CD4-positive, alpha-beta T cell (primary cell): ENCODE data around the gene NRXN3. TPM values are rescaled to one million over a fixed set of nuclear protein-coding genes. Genes with fewer than 3 reads are reported as not detected.

Experiments
- ATAC-seq: fragments of 200-7000 bp; cut with Tn5 transposase; one replicate; pipeline ENCODE4 v1.10.0; 2022; ENCODE audit warnings: mild to moderate bottlenecking; ENCODE audit not compliant: poor library complexity
- CTCF ChIA-PET: fragments of 350-600 bp; sonication (Branson Sonifier 250); formaldehyde crosslinking; loops from one replicate; lab custom pipeline; 2021; ENCODE audit warnings: antibody characterized with exemption, inconsistent platforms; lab: Charles Lee
- POLR2A ChIA-PET: fragments of 350-600 bp; sonication (Branson Sonifier 250); formaldehyde crosslinking; loops from one replicate; lab custom pipeline; 2021; ENCODE audit warnings: antibody characterized with exemption, inconsistent platforms; lab: Charles Lee
- DNase-seq, 14 experiments: peaks; one replicate each; pipeline ENCODE4 v3.0.0-alpha.2; 2013 to 2020; ENCODE audit warnings: mixed read lengths in 2 of 14
- H3K27ac ChIP-seq, 2 donors: one replicate each; pipeline versions ENCODE4 v1.5.1 to v1.7.0; 2013; ENCODE audit warnings: low read length in 2 of 2, low read depth in 1 of 2, mild to moderate bottlenecking in 1 of 2
- H3K27me3 ChIP-seq, 2 experiments: 1 replicate in 1 of 2; 2 replicates in 1 of 2; pipeline versions ENCODE4 v1.6.1 to v1.7.0; 2013; ENCODE audit warnings: low read length in 2 of 2, control low read depth in 1 of 2, mild to moderate bottlenecking in 1 of 2, moderate library complexity in 1 of 2; ENCODE audit not compliant: insufficient read depth in 2 of 2, control insufficient read depth in 1 of 2
- H3K36me3 ChIP-seq: one replicate; pipeline ENCODE4 v1.6.1; 2013; ENCODE audit warnings: low read length, control low read depth; ENCODE audit not compliant: insufficient read depth
- H3K4me1 ChIP-seq: one replicate; pipeline ENCODE4 v1.6.1; 2013; ENCODE audit warnings: low read length, control low read depth; ENCODE audit not compliant: insufficient read depth
- H3K4me3 ChIP-seq: one replicate; pipeline ENCODE4 v1.5.1; 2013; ENCODE audit warnings: mild to moderate bottlenecking, low read length, moderate library complexity
- H3K9me3 ChIP-seq, 2 experiments: 1 replicate in 1 of 2; 2 replicates in 1 of 2; pipeline versions ENCODE4 v1.6.1 to v1.7.0; 2013; ENCODE audit warnings: low read length in 2 of 2, mild to moderate bottlenecking in 2 of 2, control low read depth in 1 of 2, moderate library complexity in 1 of 2; ENCODE audit not compliant: control insufficient read depth in 1 of 2, insufficient read depth in 1 of 2
- H3K27ac Mint-ChIP-seq: one replicate; pipeline ENCODE4 v1.8.0; 2020; ENCODE audit warnings: mixed read lengths
- H3K27me3 Mint-ChIP-seq: one replicate; pipeline ENCODE4 v1.8.0; 2021; ENCODE audit warnings: mixed read lengths
- H3K36me3 Mint-ChIP-seq: one replicate; pipeline ENCODE4 v1.8.0; 2021; ENCODE audit warnings: low read depth, mixed read lengths
- H3K4me1 Mint-ChIP-seq: one replicate; pipeline ENCODE4 v1.8.0; 2021; ENCODE audit warnings: low read depth, mixed read lengths
- H3K4me3 Mint-ChIP-seq: one replicate; pipeline ENCODE4 v1.8.0; 2020; ENCODE audit warnings: mild to moderate bottlenecking, mixed read lengths
- H3K9me3 Mint-ChIP-seq: one replicate; pipeline ENCODE4 v1.8.0; 2020; ENCODE audit warnings: mixed read lengths
- CTCF ChIP-seq: fragments of 200-600 bp; IDR thresholded peaks from one replicate; pipeline ENCODE4 v1.8.0; 2022; ENCODE audit warnings: antibody characterized with exemption, mild to moderate bottlenecking
- intact Hi-C, 2 experiments: fragments of 100-400 bp; cut with DNase I in 1 of 2; cut with micrococcal nuclease in 1 of 2; formaldehyde crosslinking; loops; one replicate each; pipeline versions ENCODE4 v1.15.1 to v1.9.0; 2023 to 2025; cut with DNase I, micrococcal nuclease
- total RNA-seq, 174 experiments: library from RNA in 2 of 174; stranded (reverse) in 2 of 174; gene quantifications; one replicate each; pipeline ENCODE4 v1.2.3 and lab custom pipeline; 2021 to 2026

The NRXN3 gene
- total RNA-seq, 2 experiments from 2014 or later = not detected

GRCh38 chr14:79516009-79516408 lies 1345.8 kb downstream of the NRXN3 start:
- Mint-ChIP-seq H3K36me3 (no peaks in the 10 kb centered on the region), H3K27me3 (no peaks in the 10 kb centered on the region), H3K4me1 (no peaks in the 10 kb centered on the region), H3K9me3 (no peaks in the 10 kb centered on the region), H3K4me3 (no peak overlapping the region), H3K27ac (no peak overlapping the region)
- Histone ChIP-seq H3K36me3 (no peaks in the 10 kb centered on the region), H3K4me3 (no peak overlapping the region), H3K4me1 (no peaks in the 10 kb centered on the region), H3K27me3 (no peaks in the 10 kb centered on the region), H3K27ac (no peak overlapping the region), H3K9me3 (peaks cover 0 to 3% of the 10 kb centered on the region in 2 experiments)
- CTCF ChIA-PET = no interaction called here
- intact Hi-C loops = no loop called here
- POLR2A ChIA-PET = no interaction called here
- DNase-seq (no peak), ATAC-seq (no peak)
- TF ChIP-seq CTCF = no peak

GRCh38 chr14:79525416-79525815 lies 1355.2 kb downstream of the NRXN3 start:
- no peak for TF ChIP-seq CTCF
- DNase-seq = no peak
- Mint-ChIP-seq H3K36me3 (no peaks in the 10 kb centered on the region), H3K4me3 (no peak overlapping the region), H3K9me3 (peaks cover 9% of the 10 kb centered on the region), H3K27me3 (no peaks in the 10 kb centered on the region), H3K4me1 (no peaks in the 10 kb centered on the region), H3K27ac (no peak overlapping the region)
- ChIA-PET CTCF (no interaction called here), POLR2A (no interaction called here)
- Histone ChIP-seq H3K27ac (no peak overlapping the region), H3K9me3 (peaks cover 0 to 4% of the 10 kb centered on the region in 2 experiments), H3K4me1 (no peaks in the 10 kb centered on the region), H3K4me3 (no peak overlapping the region), H3K27me3 (no peaks in the 10 kb centered on the region), H3K36me3 (no peaks in the 10 kb centered on the region)
- intact Hi-C loops = no loop called here
- ATAC-seq = no peak

- Mint-ChIP-seq H3K4me3 (no peak overlapping the region), H3K4me1 (no peaks in the 10 kb centered on the region), H3K27me3 (no peaks in the 10 kb centered on the region), H3K9me3 (peaks cover under 1% of the 10 kb centered on the region), H3K36me3 (no peaks in the 10 kb centered on the region), H3K27ac (no peak overlapping the region)
- no peak for TF ChIP-seq CTCF
- Histone ChIP-seq H3K27ac (no peak overlapping the region), H3K4me3 (no peak overlapping the region), H3K4me1 (no peaks in the 10 kb centered on the region), H3K27me3 (no peaks in the 10 kb centered on the region), H3K36me3 (no peaks in the 10 kb centered on the region), H3K9me3 (peaks cover 0 to 4% of the 10 kb centered on the region in 2 experiments)
- ChIA-PET CTCF (no interaction called here), POLR2A (no interaction called here)
- no peak for DNase-seq
- intact Hi-C loops = no loop called here
- ATAC-seq = no peak
Measured at GRCh38 chr14:79528828-79529416, 1358.7 kb downstream of the NRXN3 start.
